Neuronal stem cell (in vitro differentiated cells): Measurements from ENCODE around the gene CNNM2.

Experiments used
- DNase-seq: peaks from one replicate; pipeline ENCODE4 v3.0.0-alpha.2; 2013; ENCODE audit warnings: low spot score
- H2AFZ ChIP-seq: one replicate; pipeline ENCODE4 v1.6.1; 2013; ENCODE audit warnings: mild to moderate bottlenecking, low read length, inconsistent platforms
- H2AK5ac ChIP-seq: 2 replicates; pipeline ENCODE4 v1.6.1; 2013; ENCODE audit warnings: low read depth, mild to moderate bottlenecking, inconsistent platforms, low read length, moderate library complexity, mixed read lengths
- H2BK120ac ChIP-seq: 2 replicates; pipeline ENCODE4 v1.6.1; 2013; ENCODE audit warnings: low read depth, mild to moderate bottlenecking, inconsistent platforms, low read length, moderate library complexity, mixed read lengths
- H2BK12ac ChIP-seq: one replicate; pipeline ENCODE4 v1.6.1; 2013; ENCODE audit warnings: low read length, inconsistent platforms
- H2BK15ac ChIP-seq: 2 replicates; pipeline ENCODE4 v1.6.1; 2013; ENCODE audit warnings: mild to moderate bottlenecking, low read length, inconsistent platforms, mixed read lengths
- H2BK5ac ChIP-seq: one replicate; pipeline ENCODE4 v1.6.1; 2013; ENCODE audit warnings: inconsistent platforms, mild to moderate bottlenecking, low read length, moderate library complexity
- H3K14ac ChIP-seq: one replicate; pipeline ENCODE4 v1.6.1; 2013; ENCODE audit warnings: low read length, inconsistent platforms
- H3K18ac ChIP-seq: 2 replicates; pipeline ENCODE4 v1.6.1; 2013; ENCODE audit warnings: low read length, inconsistent platforms
- H3K23ac ChIP-seq: 2 replicates; pipeline ENCODE4 v1.6.1; 2013; ENCODE audit warnings: low read depth, mild to moderate bottlenecking, mixed read lengths, low read length, inconsistent platforms; ENCODE audit not compliant: poor library complexity
- H3K27ac ChIP-seq: replicated peaks from 3 replicates; pipeline ENCODE4 v1.5.1; 2013; ENCODE audit warnings: low read length, inconsistent platforms
- H3K27me3 ChIP-seq, 3 experiments: 2 replicates each; pipeline ENCODE4 v1.6.1; 2013; ENCODE audit warnings: low read length in 3 of 3, mild to moderate bottlenecking in 2 of 3, inconsistent platforms in 1 of 3, low read depth in 1 of 3, mixed read lengths in 1 of 3, moderate library complexity in 1 of 3; ENCODE audit not compliant: control insufficient read depth in 3 of 3, insufficient read depth in 3 of 3
- H3K36me3 ChIP-seq, 2 donors: replicated peaks in 1 of 2; 2 replicates each; pipeline ENCODE4 v1.6.1; 2013; ENCODE audit warnings: low read length in 2 of 2; ENCODE audit not compliant: control insufficient read depth in 2 of 2, insufficient read depth in 2 of 2
- H3K4ac ChIP-seq: 2 replicates; pipeline ENCODE4 v1.6.1; 2013; ENCODE audit warnings: inconsistent platforms, mild to moderate bottlenecking, low read length, moderate library complexity
- H3K4me1 ChIP-seq, 2 donors: 1 replicate in 1 of 2; 2 replicates in 1 of 2; pipeline ENCODE4 v1.6.1; 2013; ENCODE audit warnings: low read length in 2 of 2, low read depth in 1 of 2; ENCODE audit not compliant: control insufficient read depth in 2 of 2, insufficient read depth in 1 of 2
- H3K4me2 ChIP-seq: one replicate; pipeline ENCODE4 v1.6.1; 2013; ENCODE audit warnings: mild to moderate bottlenecking, low read length, inconsistent platforms; ENCODE audit not compliant: insufficient read depth, poor library complexity, severe bottlenecking
- H3K4me3 ChIP-seq, 2 donors: 2 replicates each; pipeline ENCODE4 v1.5.1; 2013; ENCODE audit warnings: low read length in 2 of 2, mild to moderate bottlenecking in 2 of 2, inconsistent platforms in 1 of 2, moderate library complexity in 1 of 2
- H3K79me1 ChIP-seq: one replicate; pipeline ENCODE4 v1.6.1; 2013; ENCODE audit warnings: low read depth, mild to moderate bottlenecking, inconsistent platforms, low read length, moderate library complexity
- H3K9ac ChIP-seq: one replicate; pipeline ENCODE4 v1.6.1; 2013; ENCODE audit warnings: mild to moderate bottlenecking, low read depth, low read length, inconsistent platforms; ENCODE audit not compliant: poor library complexity
- H3K9me3 ChIP-seq, 2 donors: replicated peaks in 1 of 2; 2 replicates each; pipeline versions ENCODE3 to v1.6.1; 2013; ENCODE audit warnings: low read length in 2 of 2, mild to moderate bottlenecking in 2 of 2, inconsistent platforms in 1 of 2, low read depth in 1 of 2, mixed read lengths in 1 of 2, moderate library complexity in 1 of 2; ENCODE audit not compliant: control insufficient read depth in 2 of 2, insufficient read depth in 1 of 2
- H4K8ac ChIP-seq: one replicate; pipeline ENCODE4 v1.6.1; 2013; ENCODE audit warnings: low read depth, mild to moderate bottlenecking, inconsistent platforms, low read length, moderate library complexity
- H4K91ac ChIP-seq: one replicate; pipeline ENCODE4 v1.6.1; 2013; ENCODE audit warnings: low read length, low read depth, mild to moderate bottlenecking, inconsistent platforms; ENCODE audit not compliant: poor library complexity
- WGBS, 2 donors: extraction: QIAGEN DNeasy Blood & Tissue Kit; methylation state at CpG; one replicate each; pipeline ENCODE4 v1.1.7; 2013; ENCODE audit warnings: missing lambda C conversion rate in 2 of 2, mixed read lengths in 1 of 2; ENCODE audit not compliant: insufficient read length in 2 of 2, insufficient replicate concordance in 1 of 2; ENCODE audit errors: extremely low coverage in 2 of 2; 5-methylcytosine and 5-hydroxymethylcytosine counted together

CNNM2 gene

DNA sequence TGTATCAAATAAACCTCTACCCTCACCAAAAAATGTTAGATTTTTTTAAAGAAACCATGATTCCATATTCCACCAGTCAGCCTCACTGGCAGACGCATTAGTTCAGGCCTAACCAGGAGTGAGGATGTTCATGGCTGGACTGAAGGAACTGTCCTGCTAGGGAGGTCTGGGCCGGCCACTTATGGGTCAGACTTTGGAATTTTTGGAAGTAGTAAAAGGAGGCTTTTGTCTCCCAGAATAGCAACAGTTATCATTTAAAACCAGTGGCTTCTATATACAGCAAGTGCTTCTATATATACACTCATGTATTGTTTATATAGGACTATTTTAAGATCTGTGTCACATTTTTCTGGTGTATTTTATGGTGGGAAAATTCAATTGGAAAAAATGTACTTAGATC, 120.5 kb downstream of the CNNM2 start:
- Histone ChIP-seq H3K27ac (no peak overlapping the region), H4K91ac (no peak overlapping the region), H3K4me1 (peaks cover 0 to 13% of the 10 kb centered on the region in 2 donors), H3K4ac (no peak overlapping the region), H3K36me3 (no peaks in the 10 kb centered on the region), H3K23ac (no peak overlapping the region), H2BK120ac (no peak overlapping the region), H2BK12ac (no peak overlapping the region), H2AK5ac (no peak overlapping the region), H2AFZ (no peak overlapping the region), H3K18ac (no peak overlapping the region), H2BK5ac (no peak overlapping the region), H3K79me1 (no peaks in the 10 kb centered on the region), H4K8ac (no peak overlapping the region), H3K9ac (no peak overlapping the region), H2BK15ac (no peak overlapping the region), H3K9me3 (no peaks in the 10 kb centered on the region), H3K4me3 (no peak overlapping the region), H3K14ac (no peak overlapping the region), H3K4me2 (no peak overlapping the region), H3K27me3 (no peaks in the 10 kb centered on the region)
- DNase-seq = no peak
- WGBS, 2 donors = no CpG with 5 or more reads among the region's 2 CpGs

DNA sequence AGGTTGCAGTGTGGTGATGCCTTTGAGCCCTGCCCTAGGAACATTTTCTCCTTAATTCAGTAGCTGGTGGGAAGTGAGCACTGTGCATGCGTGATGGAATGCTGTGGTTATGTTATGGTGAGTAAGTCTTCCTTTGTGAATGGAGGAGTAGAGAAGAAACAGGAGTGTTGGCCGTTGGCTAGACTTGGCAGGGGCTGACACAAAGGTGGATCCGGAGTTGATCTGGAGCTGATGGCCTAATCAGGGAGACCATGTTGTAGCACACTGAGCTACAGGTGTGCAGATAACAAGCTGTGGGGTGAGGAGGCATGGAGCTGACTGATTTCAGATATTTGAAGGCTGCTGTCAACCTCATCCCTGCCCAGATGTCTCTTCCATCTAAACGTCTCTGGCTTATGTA, 122.3 kb downstream of the CNNM2 start:
- no peak overlapping the region for H2BK12ac ChIP-seq
- WGBS, 2 donors = no CpG with 5 or more reads among the region's 4 CpGs

DNA sequence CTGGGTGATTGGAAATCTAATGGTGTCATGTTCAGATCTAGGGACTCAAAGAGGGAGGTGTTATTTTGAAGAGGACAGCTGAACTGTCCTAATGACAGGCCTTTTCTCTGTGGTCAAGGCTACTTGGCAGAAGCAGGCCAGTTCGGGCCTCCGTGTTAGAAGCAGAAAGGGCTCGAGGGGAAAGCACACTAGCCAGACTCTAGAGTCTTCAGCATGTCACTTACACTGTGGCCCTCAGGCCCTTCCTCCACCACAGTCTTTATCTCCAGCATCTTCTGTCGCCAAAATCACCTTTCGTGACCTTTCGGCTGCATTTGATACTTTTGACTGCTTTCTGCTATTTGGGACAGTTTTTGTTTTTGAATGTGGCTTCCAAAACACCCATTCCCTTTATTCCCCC, 123.3 kb downstream of the CNNM2 start:
- Histone ChIP-seq H3K18ac (no peak overlapping the region), H2AK5ac (no peak overlapping the region), H3K4me2 (no peak overlapping the region), H2BK5ac (no peak overlapping the region), H3K4me1 (peaks cover 3 to 17% of the 10 kb centered on the region in 2 donors), H4K8ac (no peak overlapping the region), H3K27me3 (no peaks in the 10 kb centered on the region), H3K79me1 (no peaks in the 10 kb centered on the region), H4K91ac (no peak overlapping the region), H3K27ac (no peak overlapping the region), H3K36me3 (no peaks in the 10 kb centered on the region), H2AFZ (no peak overlapping the region), H3K9ac (no peak overlapping the region), H2BK120ac (no peak overlapping the region), H3K4me3 (no peak overlapping the region), H3K23ac (no peak overlapping the region), H2BK12ac (no peak overlapping the region), H2BK15ac (no peak overlapping the region), H3K14ac (no peak overlapping the region), H3K9me3 (no peaks in the 10 kb centered on the region), H3K4ac (no peak overlapping the region)
- WGBS, 2 donors = no CpG with 5 or more reads among the region's 6 CpGs
- no peak for DNase-seq

More for the DNA sequence above, 122.3 kb downstream of the CNNM2 start:
- H2BK5ac ChIP-seq = no peak overlapping the region
- H3K4me3 ChIP-seq = no peak overlapping the region
- no peak overlapping the region for H3K14ac ChIP-seq
- no peak overlapping the region for H4K8ac ChIP-seq
- no peak overlapping the region for H3K18ac ChIP-seq
- no peaks in the 10 kb centered on the region for H3K36me3 ChIP-seq
- H3K27me3 ChIP-seq = no peaks in the 10 kb centered on the region
- H3K9me3 ChIP-seq = no peaks in the 10 kb centered on the region
- no peak overlapping the region for H2AFZ ChIP-seq
- H2BK120ac ChIP-seq = no peak overlapping the region
- H2BK15ac ChIP-seq = no peak overlapping the region
- no peak overlapping the region for H2AK5ac ChIP-seq
- no peak for DNase-seq
- no peak overlapping the region for H4K91ac ChIP-seq
- no peak overlapping the region for H3K9ac ChIP-seq
- H3K4me1 ChIP-seq = peaks cover 3 to 18% of the 10 kb centered on the region in 2 donors
- H3K23ac ChIP-seq = no peak overlapping the region
- no peaks in the 10 kb centered on the region for H3K79me1 ChIP-seq
- no peak overlapping the region for H3K27ac ChIP-seq
- no peak overlapping the region for H3K4me2 ChIP-seq
- H3K4ac ChIP-seq = no peak overlapping the region

DNA sequence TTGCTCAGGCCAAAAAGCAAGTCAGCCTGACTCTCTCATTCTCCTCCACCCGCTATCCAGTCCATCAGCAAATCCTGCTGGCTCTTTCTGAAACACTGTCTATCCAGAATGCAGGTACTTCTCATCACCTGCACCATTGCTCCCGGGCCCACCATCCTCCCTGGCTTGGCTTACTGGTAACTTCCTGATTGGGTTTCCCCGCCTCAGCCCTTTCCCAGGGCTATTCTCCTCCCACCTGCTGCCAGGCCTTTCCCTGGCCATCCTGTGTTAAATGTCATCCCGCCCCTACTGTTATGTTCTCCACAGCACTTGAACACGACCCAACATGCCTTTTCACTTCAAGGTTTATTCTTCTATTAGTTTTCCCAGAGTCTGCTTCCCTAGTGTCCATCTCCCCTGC, 124.0 kb downstream of the CNNM2 start:
- H3K9me3 ChIP-seq = no peaks in the 10 kb centered on the region
- no peak overlapping the region for H2BK12ac ChIP-seq
- H2BK120ac ChIP-seq = no peak overlapping the region
- H3K36me3 ChIP-seq = no peaks in the 10 kb centered on the region
- H2BK5ac ChIP-seq = no peak overlapping the region
- no peak overlapping the region for H3K4me2 ChIP-seq
- H4K8ac ChIP-seq = no peak overlapping the region
- H3K4me3 ChIP-seq = no peak overlapping the region
- no peak overlapping the region for H4K91ac ChIP-seq
- DNase-seq = no peak
- peaks cover 3 to 17% of the 10 kb centered on the region in 2 donors for H3K4me1 ChIP-seq
- WGBS, 2 donors = no CpG with 5 or more reads among the region's 5 CpGs
- no peak overlapping the region for H3K23ac ChIP-seq
- H3K18ac ChIP-seq = no peak overlapping the region
- H3K4ac ChIP-seq = no peak overlapping the region
- no peak overlapping the region for H2BK15ac ChIP-seq
- no peak overlapping the region for H2AK5ac ChIP-seq
- H3K79me1 ChIP-seq = no peaks in the 10 kb centered on the region
- no peak overlapping the region for H3K9ac ChIP-seq
- H3K27ac ChIP-seq = no peak overlapping the region
- no peak overlapping the region for H3K14ac ChIP-seq
- H3K27me3 ChIP-seq = no peaks in the 10 kb centered on the region
- H2AFZ ChIP-seq = no peak overlapping the region
